Keratinocyte (primary cell): Measurements from ENCODE around the gene MCF2L2. TPM values are rescaled to one million over a fixed set of nuclear protein-coding genes. Genes with fewer than 3 reads are reported as not detected.

ENCODE experiments used
- DNase-seq: peaks from one replicate; pipeline ENCODE4 v3.0.0-alpha.2; 2011; ENCODE audit warnings: low read depth, missing footprints, low spot score
- FAIRE-seq: peaks from 2 replicates; lab custom pipeline; 2011; peaks lifted over from hg19 to GRCh38; lab: Jason Lieb, UNC
- H2AFZ ChIP-seq: 2 replicates; pipeline ENCODE4 v1.6.0; 2012; ENCODE audit warnings: low read length, control low read depth, inconsistent platforms; ENCODE audit not compliant: control insufficient read depth
- H3K27ac ChIP-seq: 2 replicates; pipeline ENCODE4 v1.5.1; 2011; ENCODE audit warnings: low read length; ENCODE audit not compliant: control insufficient read depth, insufficient read depth
- H3K27me3 ChIP-seq: 3 replicates; pipeline ENCODE4 v1.6.0; 2011; ENCODE audit warnings: low read length; ENCODE audit not compliant: control insufficient read depth, insufficient read depth; ENCODE audit errors: extremely low read depth
- H3K36me3 ChIP-seq, 2 experiments: 2 replicates in 1 of 2; 3 replicates in 1 of 2; pipeline ENCODE4 v1.5.1; 2011; ENCODE audit warnings: low read length in 2 of 2, mild to moderate bottlenecking in 1 of 2; ENCODE audit not compliant: control insufficient read depth in 2 of 2, insufficient read depth in 2 of 2; ENCODE audit errors: extremely low read depth in 1 of 2
- H3K4me1 ChIP-seq: 3 replicates; pipeline ENCODE4 v1.5.1; 2011; ENCODE audit warnings: low read length; ENCODE audit not compliant: control insufficient read depth, insufficient read depth; ENCODE audit errors: extremely low read depth
- H3K4me2 ChIP-seq: 3 replicates; pipeline ENCODE4 v1.6.0; 2011; ENCODE audit warnings: low read depth, low read length; ENCODE audit not compliant: control insufficient read depth, insufficient read depth; ENCODE audit errors: extremely low read depth
- H3K4me3 ChIP-seq, 3 experiments: fragments of 200-600 bp in 1 of 3; sonication (generic) in 1 of 3; 2 replicates in 2 of 3; 3 replicates in 1 of 3; pipeline ENCODE4 v1.5.1; 2011 to 2016; ENCODE audit warnings: low read length in 3 of 3, mild to moderate bottlenecking in 3 of 3, control low read depth in 2 of 3, inconsistent platforms in 1 of 3, low read depth in 1 of 3, mixed read lengths in 1 of 3, mixed run types in 1 of 3, moderate library complexity in 1 of 3; ENCODE audit not compliant: control insufficient read depth in 2 of 3, insufficient read depth in 2 of 3; ENCODE audit errors: extremely low read depth in 1 of 3
- H3K79me2 ChIP-seq: 2 replicates; pipeline ENCODE4 v1.6.0; 2012; ENCODE audit warnings: low read length; ENCODE audit not compliant: control insufficient read depth, insufficient read depth
- H3K9ac ChIP-seq: 3 replicates; pipeline ENCODE4 v1.6.0; 2011; ENCODE audit warnings: low read length; ENCODE audit not compliant: control insufficient read depth, insufficient read depth; ENCODE audit errors: extremely low read depth
- H3K9me1 ChIP-seq: 3 replicates; pipeline ENCODE4 v1.6.0; 2011; ENCODE audit warnings: low read length; ENCODE audit not compliant: control insufficient read depth, insufficient read depth; ENCODE audit errors: extremely low read depth
- H3K9me3 ChIP-seq: 2 replicates; pipeline ENCODE4 v1.5.1; 2012; ENCODE audit warnings: low read depth, low read length; ENCODE audit not compliant: control insufficient read depth
- H4K20me1 ChIP-seq: 3 replicates; pipeline ENCODE4 v1.6.0; 2011; ENCODE audit warnings: low read length; ENCODE audit not compliant: control insufficient read depth, insufficient read depth; ENCODE audit errors: extremely low read depth
- EZH2 ChIP-seq: IDR thresholded peaks from one replicate; pipeline ENCODE4 v1.6.1; 2012; ENCODE audit warnings: inconsistent platforms, mild to moderate bottlenecking, low read length, moderate library complexity
- dilution Hi-C: fragments of 300-500 bp; cut with MboI; formaldehyde crosslinking; loops from one replicate; pipeline ENCODE4 v1.7.0; 2020; ENCODE audit warnings: low sequenced_read_pairs; ENCODE audit not compliant: extremely low pct_ligation_motif_present
- polyA plus RNA-seq, 5 experiments: library from polyadenylated mRNA; depleted of rRNA in 3 of 5; stranded (reverse) in 3 of 5; stranded (forward) in 1 of 5; unstranded in 1 of 5; fragments of >200 nt; gene quantifications; 1 replicate in 1 of 5; 2 replicates in 3 of 5; 3 replicates in 1 of 5; pipeline versions ENCODE4 v1.2.1 to v1.2.3, GENCODE V29; 2011 to 2012; ENCODE audit warnings: missing spikeins in 2 of 5, low read depth in 1 of 5, low replicate concordance in 1 of 5
- TF ChIP-seq, protein P1 (sequence below), 3 experiments: IDR thresholded peaks in 1 of 3; conservative IDR thresholded peaks in 1 of 3; optimal IDR thresholded peaks in 1 of 3; 2 replicates in 2 of 3; 3 replicates in 1 of 3; pipeline versions ENCODE3 to v1.5.1; 2011; ENCODE audit warnings: low read length in 3 of 3, mild to moderate bottlenecking in 3 of 3, moderate library complexity in 2 of 3, control low read depth in 1 of 3, inconsistent platforms in 1 of 3; ENCODE audit not compliant: insufficient read depth in 2 of 3; ENCODE audit errors: extremely low read depth in 1 of 3

MCF2L2 gene
- polyA plus RNA-seq, 1 donor (not counting 4 experiments of a cell fraction or from before 2014, with no cell fraction given): 0.26 TPM

DNA sequence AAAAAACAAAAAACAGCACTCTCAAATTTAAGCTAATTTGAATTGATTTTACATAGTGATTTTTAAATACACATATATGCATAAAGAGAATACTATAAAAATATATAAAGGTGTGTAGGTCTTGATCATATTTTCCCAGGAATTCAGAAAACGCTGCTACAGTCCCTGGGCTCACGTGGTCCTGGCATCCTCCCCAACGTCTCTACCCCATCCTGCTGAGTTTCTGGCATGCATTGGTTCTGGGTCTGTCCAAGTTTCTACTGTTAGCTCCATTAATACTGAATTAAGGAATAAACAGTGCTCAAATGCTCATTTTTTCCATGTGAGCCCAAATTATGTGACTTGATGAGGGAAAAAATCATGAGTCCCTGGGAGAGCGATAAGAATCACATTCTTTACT, 233.2 kb downstream of the MCF2L2 start:
- no peak overlapping the region for H2AFZ ChIP-seq
- dilution Hi-C loops: no loop called here

DNA sequence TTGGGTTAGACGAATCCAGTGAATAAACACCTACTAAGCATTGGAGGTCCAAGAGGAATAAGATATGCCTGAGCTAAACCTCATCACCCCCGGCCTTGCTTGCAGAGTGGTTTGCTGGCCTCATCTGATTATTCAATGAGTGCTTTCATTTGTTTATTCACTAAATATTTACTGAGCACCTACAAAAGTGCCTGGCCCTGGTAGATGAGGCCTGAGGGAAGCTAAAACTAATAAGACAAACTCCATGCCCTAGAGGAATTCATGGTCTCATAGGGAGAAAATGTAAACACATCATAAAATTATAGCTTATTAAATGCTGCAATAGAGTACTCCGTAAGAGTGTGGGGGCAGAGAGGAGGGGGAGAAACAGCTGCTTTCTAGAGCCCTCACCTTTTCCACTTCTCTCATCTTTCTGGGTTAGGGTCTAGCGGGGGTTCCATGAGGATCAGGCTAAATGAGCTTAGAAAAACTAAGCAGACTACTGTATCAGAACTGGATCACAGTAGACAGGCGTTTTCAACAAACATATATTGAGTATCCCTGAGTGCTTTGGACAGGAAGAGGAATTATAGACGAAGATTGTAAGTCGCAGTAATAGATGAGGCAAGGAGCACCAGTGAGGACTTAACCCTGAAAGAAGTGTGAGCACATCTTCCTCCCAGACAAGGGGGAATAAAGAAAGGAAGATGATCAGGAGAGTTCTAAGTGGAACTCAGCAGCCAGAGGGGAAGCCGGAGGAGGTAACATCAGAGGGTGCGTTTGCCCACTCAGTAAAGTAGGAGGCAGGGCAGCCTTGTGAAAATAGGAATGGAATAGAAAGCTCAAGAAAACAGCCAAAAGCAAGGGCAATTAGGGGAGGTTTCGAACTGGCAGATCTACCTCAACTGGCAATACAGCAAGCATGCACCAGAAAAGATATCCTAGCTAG, 234.4 kb downstream of the MCF2L2 start:
- Histone ChIP-seq H3K27ac (no peak overlapping the region), H3K36me3 (no peaks in the 10 kb centered on the region), H3K4me1 (no peaks in the 10 kb centered on the region), H3K79me2 (no peaks in the 10 kb centered on the region), H3K9me3 (no peaks in the 10 kb centered on the region), H3K9ac (no peak overlapping the region), H2AFZ (no peak overlapping the region), H3K4me3 (no peak overlapping the region), H3K27me3 (no peaks in the 10 kb centered on the region), H3K4me2 (no peak overlapping the region), H3K9me1 (no peaks in the 10 kb centered on the region), H4K20me1 (no peaks in the 10 kb centered on the region)
- FAIRE-seq: peak; percentile 5
- TF ChIP-seq, protein P1, sequence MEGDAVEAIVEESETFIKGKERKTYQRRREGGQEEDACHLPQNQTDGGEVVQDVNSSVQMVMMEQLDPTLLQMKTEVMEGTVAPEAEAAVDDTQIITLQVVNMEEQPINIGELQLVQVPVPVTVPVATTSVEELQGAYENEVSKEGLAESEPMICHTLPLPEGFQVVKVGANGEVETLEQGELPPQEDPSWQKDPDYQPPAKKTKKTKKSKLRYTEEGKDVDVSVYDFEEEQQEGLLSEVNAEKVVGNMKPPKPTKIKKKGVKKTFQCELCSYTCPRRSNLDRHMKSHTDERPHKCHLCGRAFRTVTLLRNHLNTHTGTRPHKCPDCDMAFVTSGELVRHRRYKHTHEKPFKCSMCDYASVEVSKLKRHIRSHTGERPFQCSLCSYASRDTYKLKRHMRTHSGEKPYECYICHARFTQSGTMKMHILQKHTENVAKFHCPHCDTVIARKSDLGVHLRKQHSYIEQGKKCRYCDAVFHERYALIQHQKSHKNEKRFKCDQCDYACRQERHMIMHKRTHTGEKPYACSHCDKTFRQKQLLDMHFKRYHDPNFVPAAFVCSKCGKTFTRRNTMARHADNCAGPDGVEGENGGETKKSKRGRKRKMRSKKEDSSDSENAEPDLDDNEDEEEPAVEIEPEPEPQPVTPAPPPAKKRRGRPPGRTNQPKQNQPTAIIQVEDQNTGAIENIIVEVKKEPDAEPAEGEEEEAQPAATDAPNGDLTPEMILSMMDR (optimal IDR thresholded peaks at IDR 0.05 in 1 of 3, IDR thresholded peaks at IDR 0.05 in 1 of 3, conservative IDR thresholded peaks at IDR 0.05 in 1 of 3; ENCODE audit: extremely low read depth in 1 of 3, insufficient read depth in 2 of 3, low read length in 3 of 3): no peak
- no peak for TF ChIP-seq EZH2
- dilution Hi-C loops: no loop called here
- DNase-seq: no peak

More for the DNA sequence above, 233.2 kb downstream of the MCF2L2 start:
- no peak for TF ChIP-seq EZH2
- Histone ChIP-seq H3K9me3 (no peaks in the 10 kb centered on the region), H3K4me2 (no peak overlapping the region), H3K79me2 (no peaks in the 10 kb centered on the region), H3K27ac (no peak overlapping the region), H4K20me1 (no peaks in the 10 kb centered on the region), H3K4me3 (no peak overlapping the region), H3K27me3 (no peaks in the 10 kb centered on the region), H3K9ac (no peak overlapping the region), H3K36me3 (no peaks in the 10 kb centered on the region), H3K4me1 (no peaks in the 10 kb centered on the region), H3K9me1 (no peaks in the 10 kb centered on the region)
- FAIRE-seq: no peak
- DNase-seq: no peak
